ENCODE results near the gene TFAP2A. TPM values are rescaled to one million over a fixed set of nuclear protein-coding genes. Genes with fewer than 3 reads are reported as not detected.

TFAP2A gene
- polyA plus RNA-seq, 2 donors = 20.9 to 28.8 TPM

DNA sequence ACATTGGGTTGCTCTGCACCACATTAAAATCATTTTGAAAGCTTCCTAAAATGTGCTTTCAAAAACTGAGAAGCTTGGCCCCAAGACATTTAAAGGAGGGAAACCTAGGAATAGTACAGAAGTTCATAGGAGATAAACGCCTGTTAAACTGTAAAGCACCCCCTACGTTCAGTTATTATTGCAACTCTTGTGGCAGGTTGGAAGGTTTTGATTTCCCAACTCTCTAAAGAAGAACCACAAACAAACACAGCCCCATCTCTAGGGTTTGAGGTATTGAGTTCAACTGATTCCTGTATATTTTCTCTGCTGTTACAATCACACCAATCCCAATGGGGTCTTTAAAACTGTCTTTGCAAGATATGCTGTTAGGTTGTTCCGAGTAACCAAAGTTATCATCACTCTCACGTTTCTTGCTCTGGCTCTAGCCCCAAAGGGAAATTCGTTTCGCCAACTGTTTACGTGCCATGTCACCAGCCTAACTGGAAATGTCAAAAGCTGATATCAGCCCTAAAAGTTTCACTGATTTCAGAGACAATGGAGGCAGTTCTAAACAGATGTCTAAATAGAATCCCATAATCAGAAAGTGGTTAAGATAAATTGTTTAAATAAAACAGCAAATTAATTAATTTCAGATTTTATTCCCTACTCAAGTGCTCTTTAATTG lies 12.1 kb downstream of the TFAP2A start:
- WGBS, 2 donors = 29 to 38% methylated on average over 7 of the region's 7 CpGs
- Histone ChIP-seq H3K9me3 (ENCODE audit: control insufficient read depth in 2 of 2, insufficient read depth in 1 of 2, low read depth in 1 of 2, low read length in 1 of 2) (peaks cover 3 to 4% of the 10 kb centered on the region in 2 donors), H3K36me3 (ENCODE audit: control insufficient read depth in 2 of 2, insufficient read depth in 2 of 2, low read length in 1 of 2) (no peaks in the 10 kb centered on the region), H3K4me1 (ENCODE audit: control insufficient read depth in 2 of 2, insufficient read depth in 2 of 2, low read length in 1 of 2) (peaks cover 6 to 8% of the 10 kb centered on the region in 2 donors), H3K27ac (ENCODE audit: low read depth in 2 of 2, low read length in 1 of 2) (peak overlapping the region in 1 of 2 donors; percentile 62), H3K4me3 (ENCODE audit: low read depth in 1 of 2, low read length in 2 of 2) (no peak overlapping the region), H3K27me3 (ENCODE audit: control insufficient read depth in 1 of 2, insufficient read depth in 2 of 2, low read length in 2 of 2) (no peaks in the 10 kb centered on the region)

DNA sequence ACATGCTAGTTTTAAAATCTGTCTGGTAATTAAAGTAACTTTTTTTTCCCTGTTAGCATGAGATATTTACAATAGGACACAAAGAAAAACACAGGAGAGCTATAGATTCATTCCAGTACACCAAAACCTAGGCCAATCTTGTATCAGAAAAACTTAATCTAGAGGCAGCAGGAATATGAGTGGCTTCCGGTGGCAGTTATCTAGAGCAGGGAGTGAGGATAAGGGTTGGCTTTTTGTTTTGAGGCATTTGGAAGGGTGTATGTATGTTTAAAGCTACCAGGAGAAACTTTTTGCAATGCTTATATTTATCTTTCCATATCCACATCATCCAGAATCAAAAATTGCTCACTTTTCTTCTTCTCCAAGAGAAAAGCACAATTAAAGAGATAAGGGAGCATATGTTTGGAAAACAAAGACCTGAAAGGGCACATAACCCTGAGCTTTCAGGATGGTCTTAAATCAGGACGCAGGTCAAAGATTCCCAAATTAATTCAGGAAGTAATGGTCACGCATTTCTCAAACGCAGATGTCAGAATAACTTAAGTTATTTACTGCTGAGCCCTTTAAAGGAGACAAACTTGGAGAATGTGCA lies 13.1 kb downstream of the TFAP2A start:
- H3K27ac ChIP-seq (ENCODE audit: low read depth in 2 of 2, low read length in 1 of 2) = no peak overlapping the region
- peaks cover 3 to 4% of the 10 kb centered on the region in 2 donors for H3K9me3 ChIP-seq (ENCODE audit: control insufficient read depth in 2 of 2, insufficient read depth in 1 of 2, low read depth in 1 of 2, low read length in 1 of 2)
- H3K4me3 ChIP-seq (ENCODE audit: low read depth in 1 of 2, low read length in 2 of 2) = no peak overlapping the region
- WGBS, 2 donors = 45 to 49% methylated on average over 4 of the region's 4 CpGs
- no peaks in the 10 kb centered on the region for H3K36me3 ChIP-seq (ENCODE audit: control insufficient read depth in 2 of 2, insufficient read depth in 2 of 2, low read length in 1 of 2)
- no peaks in the 10 kb centered on the region for H3K27me3 ChIP-seq (ENCODE audit: control insufficient read depth in 1 of 2, insufficient read depth in 2 of 2, low read length in 2 of 2)
- H3K4me1 ChIP-seq (ENCODE audit: control insufficient read depth in 2 of 2, insufficient read depth in 2 of 2, low read length in 1 of 2) = peaks cover 6 to 8% of the 10 kb centered on the region in 2 donors

DNA sequence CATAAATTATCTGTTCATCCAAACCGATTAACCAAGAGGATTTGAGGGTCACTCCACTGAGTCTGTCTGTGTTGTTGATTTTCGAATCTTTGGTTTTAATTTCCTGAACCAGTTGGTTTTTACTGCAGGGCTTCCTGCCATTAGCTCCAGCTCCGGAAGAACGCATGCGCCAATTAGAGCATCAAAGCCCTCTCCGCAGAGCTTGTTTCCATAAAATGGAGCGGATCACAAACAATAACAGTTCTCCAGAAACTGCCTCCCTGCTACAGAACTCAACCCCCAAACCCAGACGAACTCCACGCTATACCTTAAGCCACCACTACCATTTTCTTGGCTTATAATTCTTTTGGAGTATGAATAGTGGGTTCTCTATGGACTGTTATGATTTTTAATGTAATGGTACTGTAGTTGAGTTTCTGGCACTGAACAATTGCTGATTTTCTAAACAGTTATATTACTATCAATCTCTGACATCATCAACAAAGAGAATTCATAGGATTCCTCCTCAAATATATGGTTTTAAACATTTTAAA lies 13.8 kb downstream of the TFAP2A start:
- Histone ChIP-seq H3K4me3 (ENCODE audit: low read depth in 1 of 2, low read length in 2 of 2) (no peak overlapping the region), H3K4me1 (ENCODE audit: control insufficient read depth in 2 of 2, insufficient read depth in 2 of 2, low read length in 1 of 2) (peaks cover 6 to 8% of the 10 kb centered on the region in 2 donors), H3K9me3 (ENCODE audit: control insufficient read depth in 2 of 2, insufficient read depth in 1 of 2, low read depth in 1 of 2, low read length in 1 of 2) (peaks cover 3 to 4% of the 10 kb centered on the region in 2 donors), H3K27me3 (ENCODE audit: control insufficient read depth in 1 of 2, insufficient read depth in 2 of 2, low read length in 2 of 2) (no peaks in the 10 kb centered on the region), H3K27ac (ENCODE audit: low read depth in 2 of 2, low read length in 1 of 2) (peak overlapping the region in 1 of 2 donors; percentile 47), H3K36me3 (ENCODE audit: control insufficient read depth in 2 of 2, insufficient read depth in 2 of 2, low read length in 1 of 2) (no peaks in the 10 kb centered on the region)
- 36 to 39% methylated on average over 9 of the region's 9 CpGs for WGBS, 2 donors

DNA sequence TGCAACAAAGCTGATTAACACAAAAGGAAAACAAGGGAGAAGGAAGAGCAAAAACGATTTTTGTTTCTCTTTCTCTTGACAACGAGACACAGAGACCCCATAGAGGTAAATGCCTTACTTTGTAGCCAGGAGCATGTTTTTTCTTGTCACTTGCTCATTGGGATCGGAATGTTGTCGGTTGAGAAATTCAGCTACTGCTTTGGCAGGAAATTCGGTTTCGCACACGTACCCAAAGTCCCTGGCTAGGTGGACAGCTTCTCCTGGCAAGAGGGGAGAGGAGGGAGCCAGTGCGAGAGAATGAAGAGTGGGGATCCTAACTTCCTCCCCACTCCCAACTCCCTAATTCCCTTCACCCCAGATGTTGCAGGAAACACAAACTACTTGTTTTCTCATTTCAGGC lies 14.5 kb downstream of the TFAP2A start:
- H3K36me3 ChIP-seq (ENCODE audit: control insufficient read depth in 2 of 2, insufficient read depth in 2 of 2, low read length in 1 of 2) = no peaks in the 10 kb centered on the region
- no peak overlapping the region for H3K4me3 ChIP-seq (ENCODE audit: low read depth in 1 of 2, low read length in 2 of 2)
- H3K27ac ChIP-seq (ENCODE audit: low read depth in 2 of 2, low read length in 1 of 2) = peak overlapping the region; percentile 17 to 47
- H3K27me3 ChIP-seq (ENCODE audit: control insufficient read depth in 1 of 2, insufficient read depth in 2 of 2, low read length in 2 of 2) = no peaks in the 10 kb centered on the region
- peaks cover 3 to 4% of the 10 kb centered on the region in 2 donors for H3K9me3 ChIP-seq (ENCODE audit: control insufficient read depth in 2 of 2, insufficient read depth in 1 of 2, low read depth in 1 of 2, low read length in 1 of 2)
- 30 to 34% methylated on average over 8 of the region's 8 CpGs for WGBS, 2 donors
- H3K4me1 ChIP-seq (ENCODE audit: control insufficient read depth in 2 of 2, insufficient read depth in 2 of 2, low read length in 1 of 2) = peaks cover 6 to 8% of the 10 kb centered on the region in 2 donors

DNA sequence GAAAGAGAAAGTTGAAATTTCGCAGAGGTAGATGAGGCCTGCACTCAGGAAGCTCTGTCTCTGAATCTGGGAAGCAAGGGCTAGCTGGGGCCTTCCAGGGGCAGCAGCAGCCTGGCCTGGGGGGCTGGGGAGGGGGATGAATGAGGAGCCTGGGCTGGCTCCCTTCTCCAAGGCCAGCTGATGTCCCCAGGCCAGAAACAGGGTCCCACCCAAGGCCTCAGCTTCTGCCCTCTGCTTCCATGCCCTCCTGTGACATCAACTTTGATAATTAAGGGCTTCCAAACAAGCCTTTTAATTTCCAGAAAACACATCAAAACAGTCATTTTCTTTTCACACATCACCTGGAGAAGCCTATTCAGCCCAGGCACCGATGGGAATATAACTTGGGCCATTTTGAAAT lies 15.4 kb downstream of the TFAP2A start:
- Histone ChIP-seq H3K36me3 (ENCODE audit: control insufficient read depth in 2 of 2, insufficient read depth in 2 of 2, low read length in 1 of 2) (no peaks in the 10 kb centered on the region), H3K27me3 (ENCODE audit: control insufficient read depth in 1 of 2, insufficient read depth in 2 of 2, low read length in 2 of 2) (no peaks in the 10 kb centered on the region), H3K27ac (ENCODE audit: low read depth in 2 of 2, low read length in 1 of 2) (no peak overlapping the region), H3K4me1 (ENCODE audit: control insufficient read depth in 2 of 2, insufficient read depth in 2 of 2, low read length in 1 of 2) (peaks cover 4 to 6% of the 10 kb centered on the region in 2 donors), H3K9me3 (ENCODE audit: control insufficient read depth in 2 of 2, insufficient read depth in 1 of 2, low read depth in 1 of 2, low read length in 1 of 2) (peaks cover 0 to 3% of the 10 kb centered on the region in 2 donors), H3K4me3 (ENCODE audit: low read depth in 1 of 2, low read length in 2 of 2) (no peak overlapping the region)
- 68 to 71% methylated on average over 2 of the region's 2 CpGs for WGBS, 2 donors

DNA sequence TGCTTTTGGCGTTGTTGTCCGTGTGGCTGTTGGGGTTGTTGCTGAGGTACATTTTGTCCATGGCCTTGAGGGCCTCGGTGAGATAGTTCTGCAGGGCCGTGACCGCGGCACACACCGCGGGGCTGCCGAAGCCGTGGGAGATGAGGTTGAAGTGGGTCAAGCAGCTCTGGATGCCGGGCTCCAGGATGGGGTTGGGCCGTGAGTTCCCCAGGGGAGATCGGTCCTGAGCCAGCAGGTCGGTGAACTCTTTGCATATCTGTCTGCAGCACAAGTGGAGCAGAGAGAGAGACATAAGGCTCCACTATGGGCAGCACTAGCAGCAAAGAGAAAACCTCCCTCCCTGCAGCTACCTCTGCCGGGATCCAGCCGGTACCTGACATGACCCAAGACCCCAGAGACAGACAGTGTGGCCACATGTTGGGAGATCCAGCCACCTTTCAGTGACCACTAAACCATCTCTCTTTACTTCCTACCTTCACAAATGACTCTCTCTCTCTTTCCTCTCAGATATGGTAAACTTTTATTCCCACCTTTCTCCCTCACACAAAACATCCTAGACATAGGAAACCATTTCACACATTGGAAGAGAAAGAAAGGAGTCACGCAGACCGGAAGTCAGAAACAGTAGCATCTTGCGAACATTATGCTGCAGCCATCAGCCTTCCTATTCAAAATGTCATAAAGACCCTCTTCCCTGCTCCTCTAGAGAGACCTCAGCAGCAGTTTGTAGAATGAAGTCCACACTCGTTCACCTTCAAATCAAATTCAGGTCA lies 16.2 kb downstream of the TFAP2A start:
- Histone ChIP-seq H3K27ac (ENCODE audit: low read depth in 2 of 2, low read length in 1 of 2) (no peak overlapping the region), H3K36me3 (ENCODE audit: control insufficient read depth in 2 of 2, insufficient read depth in 2 of 2, low read length in 1 of 2) (no peaks in the 10 kb centered on the region), H3K4me1 (ENCODE audit: control insufficient read depth in 2 of 2, insufficient read depth in 2 of 2, low read length in 1 of 2) (peaks cover 2 to 6% of the 10 kb centered on the region in 2 donors), H3K27me3 (ENCODE audit: control insufficient read depth in 1 of 2, insufficient read depth in 2 of 2, low read length in 2 of 2) (no peaks in the 10 kb centered on the region), H3K9me3 (ENCODE audit: control insufficient read depth in 2 of 2, insufficient read depth in 1 of 2, low read depth in 1 of 2, low read length in 1 of 2) (peaks cover 0 to 3% of the 10 kb centered on the region in 2 donors), H3K4me3 (ENCODE audit: low read depth in 1 of 2, low read length in 2 of 2) (no peak overlapping the region)
- WGBS, 2 donors = 43 to 60% methylated on average over 18 to 20 of the region's 20 CpGs

DNA sequence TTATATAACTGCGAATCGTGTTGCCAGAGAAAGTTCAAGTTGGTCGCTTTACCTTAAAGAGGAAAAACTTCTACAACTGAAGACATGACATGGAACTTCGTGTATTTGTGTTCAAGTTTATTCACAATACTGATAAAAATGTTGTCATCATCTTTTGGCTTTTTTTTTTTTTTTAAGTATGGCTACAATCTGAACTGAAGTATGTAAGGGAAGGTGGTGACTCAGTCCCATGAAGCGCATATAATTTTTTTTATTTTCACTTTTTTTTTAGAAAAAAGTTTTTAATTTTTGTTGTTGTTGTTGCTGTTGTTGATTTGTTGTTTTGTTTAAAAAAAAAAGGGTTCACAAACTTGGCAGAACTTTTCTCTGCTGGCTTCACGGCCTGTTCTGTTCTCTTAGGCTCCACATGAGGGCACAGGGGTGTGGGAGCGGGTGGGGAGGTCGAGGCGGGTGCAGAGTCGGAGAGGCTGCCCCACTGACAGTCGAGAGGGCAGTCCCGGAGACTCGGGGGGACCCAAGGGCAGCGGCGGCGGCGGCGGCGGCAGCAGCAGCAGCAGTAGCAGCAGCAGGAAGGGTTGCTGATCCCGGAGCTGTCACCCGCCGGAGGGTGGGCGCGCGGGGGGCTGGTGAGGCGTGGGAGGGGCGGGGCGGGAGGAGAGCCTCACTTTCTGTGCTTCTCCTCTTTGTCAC lies 17.0 kb downstream of the TFAP2A start:
- no peak overlapping the region for H3K4me3 ChIP-seq (ENCODE audit: low read depth in 1 of 2, low read length in 2 of 2)
- H3K27ac ChIP-seq (ENCODE audit: low read depth in 2 of 2, low read length in 1 of 2) = no peak overlapping the region
- H3K4me1 ChIP-seq (ENCODE audit: control insufficient read depth in 2 of 2, insufficient read depth in 2 of 2, low read length in 1 of 2) = peaks cover 0 to 6% of the 10 kb centered on the region in 2 donors
- H3K9me3 ChIP-seq (ENCODE audit: control insufficient read depth in 2 of 2, insufficient read depth in 1 of 2, low read depth in 1 of 2, low read length in 1 of 2) = peaks cover 0 to 3% of the 10 kb centered on the region in 2 donors
- no peaks in the 10 kb centered on the region for H3K36me3 ChIP-seq (ENCODE audit: control insufficient read depth in 2 of 2, insufficient read depth in 2 of 2, low read length in 1 of 2)
- 50 to 54% methylated on average over 23 to 28 of the region's 28 CpGs for WGBS, 2 donors
- no peaks in the 10 kb centered on the region for H3K27me3 ChIP-seq (ENCODE audit: control insufficient read depth in 1 of 2, insufficient read depth in 2 of 2, low read length in 2 of 2)

DNA sequence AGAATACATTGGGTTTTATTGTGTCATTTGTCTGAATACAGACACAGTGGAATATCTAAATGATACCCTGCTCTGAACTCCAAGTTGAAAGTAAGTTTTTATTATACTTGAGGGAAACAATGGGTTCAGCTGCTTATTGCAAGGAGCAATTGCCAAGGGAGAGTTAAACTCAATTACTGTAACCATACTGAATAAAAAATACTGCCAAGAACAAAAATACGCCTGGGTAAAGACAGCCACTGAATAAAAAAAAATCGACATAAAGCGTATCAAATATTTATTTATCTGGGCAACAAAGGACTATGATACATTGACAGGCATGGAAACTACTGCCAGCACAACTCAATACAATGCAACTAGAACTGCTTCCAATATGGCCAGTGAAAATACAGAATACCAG lies 18.1 kb downstream of the TFAP2A start:
- no peaks in the 10 kb centered on the region for H3K27me3 ChIP-seq (ENCODE audit: control insufficient read depth in 1 of 2, insufficient read depth in 2 of 2, low read length in 2 of 2)
- 40 to 41% methylated on average over 3 of the region's 3 CpGs for WGBS, 2 donors
- H3K9me3 ChIP-seq (ENCODE audit: control insufficient read depth in 2 of 2, insufficient read depth in 1 of 2, low read depth in 1 of 2, low read length in 1 of 2) = peaks cover 0 to 3% of the 10 kb centered on the region in 2 donors
- H3K27ac ChIP-seq (ENCODE audit: low read depth in 2 of 2, low read length in 1 of 2) = no peak overlapping the region
- no peak overlapping the region for H3K4me3 ChIP-seq (ENCODE audit: low read depth in 1 of 2, low read length in 2 of 2)
- no peaks in the 10 kb centered on the region for H3K36me3 ChIP-seq (ENCODE audit: control insufficient read depth in 2 of 2, insufficient read depth in 2 of 2, low read length in 1 of 2)
- H3K4me1 ChIP-seq (ENCODE audit: control insufficient read depth in 2 of 2, insufficient read depth in 2 of 2, low read length in 1 of 2) = peaks cover 0 to 6% of the 10 kb centered on the region in 2 donors
